IPS-NIHi7 (cell line): ENCODE data around the gene POTEM.
"Not testable (repeated sequence)": the region's sequence is repeated elsewhere in the genome, so short reads cannot be mapped to it uniquely, and the experiment has no call there.

Experiments
- DNase-seq: peaks from one replicate; pipeline ENCODE4 v3.0.0; 2012; ENCODE audit warnings: mixed read lengths; ENCODE audit errors: extremely low spot score

Gene POTEM

DNA sequence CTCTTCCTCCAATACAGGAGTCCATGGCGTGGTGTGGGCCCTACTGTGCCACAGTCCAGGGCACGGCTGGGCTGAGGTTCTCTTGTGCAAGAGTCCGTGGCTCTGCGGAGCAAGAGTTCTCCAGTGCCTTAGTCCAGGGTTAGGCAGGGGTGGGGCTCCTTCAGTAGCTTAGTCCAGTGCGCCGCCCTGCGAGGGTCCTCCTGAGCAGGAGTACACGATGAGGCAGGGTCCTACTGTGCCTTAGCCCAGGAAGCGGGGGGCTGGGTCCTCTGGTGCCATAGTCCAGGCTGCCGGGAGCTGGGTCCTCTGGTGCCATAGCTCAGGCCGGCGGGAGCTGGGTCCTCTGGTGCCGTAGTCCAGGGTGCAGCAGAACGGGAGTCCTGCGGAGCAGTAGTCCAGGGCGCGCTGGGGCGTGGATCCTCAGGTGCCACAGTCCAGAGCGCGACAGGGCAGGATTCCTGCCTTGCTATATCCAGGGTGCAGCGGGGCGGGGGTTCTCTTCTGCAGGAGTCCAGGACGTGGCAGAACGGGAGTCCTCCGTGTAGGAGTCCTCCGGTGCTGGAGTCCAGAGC is 69.7 kb downstream of the POTEM start:
- DNase-seq: not testable (repeated sequence)

DNA sequence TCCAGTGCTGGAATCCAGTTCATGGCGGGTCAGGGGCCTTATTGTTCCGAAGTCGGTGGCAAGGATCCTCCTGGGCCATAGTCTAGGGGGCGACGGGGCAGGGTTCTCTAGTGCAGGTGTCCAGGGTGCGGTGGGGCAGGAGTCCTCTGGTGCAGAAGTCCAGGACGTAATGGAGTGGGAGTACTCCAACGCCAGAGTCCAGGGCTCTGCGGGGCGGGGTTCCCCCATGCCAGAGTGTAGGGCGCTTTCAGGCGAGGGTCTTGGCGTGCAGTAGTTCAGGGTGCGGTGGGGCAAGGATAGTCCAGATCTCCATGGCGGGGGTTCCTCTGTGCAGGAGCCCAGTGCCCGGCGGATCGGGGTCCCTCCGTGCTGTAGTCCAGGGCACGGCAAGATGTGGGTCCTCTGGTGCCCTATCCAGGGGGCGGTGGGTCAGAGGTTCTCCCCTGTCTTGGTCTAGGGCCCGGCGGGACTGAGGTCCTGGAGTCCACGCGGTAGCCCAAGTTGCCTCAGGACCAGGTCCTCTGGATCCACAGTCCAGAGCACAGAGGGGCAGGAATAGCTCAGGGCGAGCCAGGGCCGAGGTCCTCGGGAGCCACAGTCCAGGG is 70.9 kb downstream of the POTEM start:
- DNase-seq: not testable (repeated sequence)

DNA sequence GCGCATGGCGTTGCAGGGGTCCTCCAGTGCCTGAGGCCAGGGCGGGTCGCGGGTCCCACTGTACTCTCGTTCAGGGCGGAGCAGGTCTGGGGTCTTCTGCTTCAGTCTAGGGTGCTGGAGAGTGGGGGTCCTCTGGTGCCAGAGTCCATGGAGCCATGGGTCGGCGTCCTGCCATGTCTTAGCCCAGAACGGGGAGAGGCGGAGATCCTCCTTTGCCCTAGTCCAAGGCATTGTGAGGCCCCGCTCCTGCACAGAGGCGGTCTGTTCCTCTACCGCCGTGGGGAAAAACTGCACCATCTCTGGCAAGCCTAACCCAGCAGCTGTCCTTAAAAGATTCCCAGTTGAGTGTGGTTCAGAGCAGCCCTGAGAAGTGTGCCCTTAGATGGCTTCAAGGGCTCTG is 71.6 kb downstream of the POTEM start:
- DNase-seq: not testable (repeated sequence)

DNA sequence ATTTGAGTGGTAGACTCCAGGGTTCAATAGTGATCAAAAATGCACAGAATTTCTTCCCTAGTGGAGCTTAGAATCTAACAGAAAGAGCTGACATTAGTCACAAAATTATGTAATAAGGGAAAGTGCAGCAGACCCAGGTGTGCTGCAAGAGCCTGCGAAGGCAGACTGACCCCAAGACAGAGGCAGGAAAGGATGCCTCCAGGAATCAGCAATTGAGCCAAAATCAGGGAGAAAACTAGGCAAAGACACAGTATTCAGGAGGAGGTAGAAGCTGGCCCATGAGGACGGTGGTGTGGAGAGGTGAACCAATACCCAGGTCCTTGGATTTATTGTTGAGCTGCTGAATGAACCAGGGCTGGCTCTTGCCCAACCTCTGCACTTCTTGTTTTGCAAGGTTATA is 76.2 kb downstream of the POTEM start:
- DNase-seq: not testable (repeated sequence)
